T1000 (cell line): ENCODE measurements around the gene SMIM23.
"Not testable (repeated sequence)": the region's sequence is repeated elsewhere in the genome, so short reads cannot be mapped to it uniquely, and the experiment has no call there.

Experiments used
- DNase-seq: peaks from one replicate; lab custom pipeline; 2025; ENCODE audit warnings: mixed read lengths; lab: John Stamatoyannopoulos, UW

SMIM23 gene

GRCh38 chr5:171773106-171773505, 12.5 kb upstream of the SMIM23 start:
- no peak for DNase-seq

- DNase-seq, result no peak
Measured at GRCh38 chr5:171774418-171774817, 11.2 kb upstream of the SMIM23 start.

- DNase-seq, result no peak
Measured at GRCh38 chr5:171776213-171776612, 9.4 kb upstream of the SMIM23 start.

GRCh38 chr5:171776770-171777759, 8.6 kb upstream of the SMIM23 start:
- no peak for DNase-seq

- DNase-seq, result not testable (repeated sequence)
Measured at GRCh38 chr5:171781744-171782143, 3.9 kb upstream of the SMIM23 start.

- no peak for DNase-seq
Measured at GRCh38 chr5:171782332-171782966, 3.2 kb upstream of the SMIM23 start.

- DNase-seq, result no peak
Measured at GRCh38 chr5:171783051-171783450, 2.6 kb upstream of the SMIM23 start.

GRCh38 chr5:171789353-171789752, 3.7 kb downstream of the SMIM23 start:
- no peak for DNase-seq

GRCh38 chr5:171790408-171790807, 4.8 kb downstream of the SMIM23 start:
- DNase-seq, result no peak

- DNase-seq, result no peak
Measured at GRCh38 chr5:171794470-171794960, 8.9 kb downstream of the SMIM23 start.

GRCh38 chr5:171795381-171795780, 9.8 kb downstream of the SMIM23 start:
- DNase-seq, result no peak

GRCh38 chr5:171796436-171796835, 10.8 kb downstream of the SMIM23 start:
- DNase-seq, result no peak

GRCh38 chr5:171797543-171797942, 11.9 kb downstream of the SMIM23 start:
- DNase-seq, result no peak

GRCh38 chr5:171798418-171798817, 12.8 kb downstream of the SMIM23 start:
- no peak for DNase-seq

GRCh38 chr5:171801839-171802238, 16.2 kb downstream of the SMIM23 start:
- no peak for DNase-seq

GRCh38 chr5:171805746-171806145, 20.1 kb downstream of the SMIM23 start:
- DNase-seq, result no peak

GRCh38 chr5:171806976-171807747, 21.5 kb downstream of the SMIM23 start:
- no peak for DNase-seq

GRCh38 chr5:171808453-171808852, 22.8 kb downstream of the SMIM23 start:
- no peak for DNase-seq

GRCh38 chr5:171808951-171809350, 23.3 kb downstream of the SMIM23 start:
- DNase-seq, result no peak

GRCh38 chr5:171810227-171810626, 24.6 kb downstream of the SMIM23 start:
- DNase-seq, result no peak

GRCh38 chr5:171813270-171813669, 27.7 kb downstream of the SMIM23 start:
- no peak for DNase-seq

GRCh38 chr5:171813813-171814490, 28.3 kb downstream of the SMIM23 start:
- DNase-seq, result no peak
